PC-9 (cell line): ENCODE measurements around the gene PAXX. TPM values are rescaled to one million over a fixed set of nuclear protein-coding genes. Genes with fewer than 3 reads are reported as not detected.

Source experiments
- BruUV-seq: library from RNA; stranded (reverse); fragments of 400-500 nt; replicated peaks from 2 replicates; lab custom pipeline; 2021; lab: Mats Ljungman, UMichigan
- CTCF ChIA-PET: fragments of 300-600 bp; sonication (Branson Sonifier 250); formaldehyde crosslinking; loops from one replicate; lab custom pipeline; 2022; ENCODE audit warnings: antibody characterized with exemption; lab: Charles Lee
- POLR2A ChIA-PET: fragments of 300-600 bp; sonication (Branson Sonifier 250); formaldehyde crosslinking; loops from one replicate; lab custom pipeline; 2022; ENCODE audit warnings: antibody characterized with exemption; ENCODE audit not compliant: unreplicated experiment; lab: Charles Lee
- DNase-seq, 2 experiments: peaks; one replicate each; pipeline versions ENCODE4 v3.0.0 to v3.0.0-alpha.2; 2015 to 2022; ENCODE audit warnings: mixed read lengths in 1 of 2
- H2AFZ ChIP-seq: fragments of 200-600 bp; sonication (generic); 2 replicates; pipeline ENCODE4 v1.8.1; 2017; ENCODE audit warnings: antibody characterized with exemption
- H3F3A ChIP-seq: fragments of 200-600 bp; sonication (generic); 2 replicates; pipeline ENCODE4 v1.8.1; 2017; ENCODE audit warnings: antibody characterized with exemption, mild to moderate bottlenecking, low read depth; ENCODE audit not compliant: insufficient read depth
- H3K27ac ChIP-seq: fragments of 200-600 bp; sonication (generic); 2 replicates; pipeline ENCODE4 v1.6.1; 2016; ENCODE audit warnings: mixed run types
- H3K27me3 ChIP-seq: fragments of 200-600 bp; sonication (generic); 2 replicates; pipeline ENCODE4 v1.6.1; 2016; ENCODE audit warnings: low read depth, mixed run types; ENCODE audit not compliant: insufficient read depth
- H3K36me3 ChIP-seq: fragments of 200-600 bp; sonication (generic); 2 replicates; pipeline ENCODE4 v1.6.1; 2016; ENCODE audit warnings: low read depth, mixed run types
- H3K4me1 ChIP-seq: fragments of 200-600 bp; sonication (generic); replicated peaks from 2 replicates; pipeline ENCODE4 v1.6.1; 2016; ENCODE audit warnings: mixed run types; ENCODE audit not compliant: insufficient read depth
- H3K4me2 ChIP-seq: fragments of 200-600 bp; sonication (generic); 2 replicates; pipeline ENCODE4 v1.6.1; 2017; ENCODE audit warnings: mixed run types
- H3K4me3 ChIP-seq: fragments of 200-600 bp; sonication (generic); 2 replicates; pipeline ENCODE4 v1.6.1; 2016; ENCODE audit warnings: mixed run types
- H3K79me2 ChIP-seq: fragments of 200-600 bp; sonication (generic); 2 replicates; pipeline ENCODE4 v1.6.1; 2017; ENCODE audit warnings: low read depth, mixed run types
- H3K9me2 ChIP-seq: fragments of 200-600 bp; sonication (generic); 2 replicates; pipeline ENCODE4 v1.8.1; 2017; ENCODE audit warnings: mild to moderate bottlenecking; ENCODE audit not compliant: insufficient read depth
- H3K9me3 ChIP-seq: fragments of 200-600 bp; sonication (generic); 2 replicates; pipeline ENCODE4 v1.8.1; 2016; ENCODE audit warnings: low read depth; ENCODE audit not compliant: insufficient read depth
- H4K20me1 ChIP-seq: fragments of 200-600 bp; sonication (generic); 2 replicates; pipeline ENCODE4 v1.8.1; 2017; ENCODE audit not compliant: insufficient read depth
- CTCF ChIP-seq: fragments of 200-600 bp; sonication (generic); conservative IDR thresholded peaks from 2 replicates; pipeline ENCODE4 v1.6.1; 2017; ENCODE audit warnings: mixed run types, antibody characterized with exemption, mild to moderate bottlenecking, moderate library complexity
- EZH2 ChIP-seq: fragments of 200-600 bp; sonication (generic); IDR thresholded peaks from 2 replicates; pipeline ENCODE4 v1.8.0; 2017; ENCODE audit warnings: antibody characterized with exemption, low read depth
- intact Hi-C: fragments of 100-400 bp; cut with micrococcal nuclease; formaldehyde crosslinking; loops from one replicate; pipeline ENCODE4 v1.10.0; 2022; ENCODE audit not compliant: unreplicated experiment
- total RNA-seq: library from RNA; stranded (reverse); gene quantifications from 2 replicates; pipeline ENCODE4 v1.2.3, GENCODE V29; 2021

Gene PAXX
- total RNA-seq, 1 experiment from 2014 or later, result 54.9 TPM

GRCh38 chr9:136955202-136955942, 36.9 kb upstream of the PAXX start:
- intact Hi-C loops, result no loop called here
- H3K79me2 ChIP-seq, result no peaks in the 10 kb centered on the region
- H3K36me3 ChIP-seq, result no peaks in the 10 kb centered on the region
- BruUV-seq, result no TSS peak
- no peaks in the 10 kb centered on the region for H4K20me1 ChIP-seq
- no peak overlapping the region for H3K4me2 ChIP-seq
- TF ChIP-seq EZH2 (no peak), CTCF (no peak)
- peaks cover 3% of the 10 kb centered on the region; the same call in 1 of the 2 replicates for H3F3A ChIP-seq
- ChIA-PET POLR2A (no interaction called here), CTCF (interaction anchor here (0.5 kb wide), 1 partner anchor 83 kb away, joined by 4 read pairs; no protein-coding TSS in a partner anchor)
- no peaks in the 10 kb centered on the region for H3K9me2 ChIP-seq
- peaks cover 4% of the 10 kb centered on the region; the same call in 1 of the 2 replicates for H3K4me1 ChIP-seq
- no peak overlapping the region for H2AFZ ChIP-seq
- no peak overlapping the region for H3K4me3 ChIP-seq
- H3K9me3 ChIP-seq, result no peaks in the 10 kb centered on the region
- H3K27ac ChIP-seq, result no peak overlapping the region
- no peaks in the 10 kb centered on the region for H3K27me3 ChIP-seq
- DNase-seq, result no peak

- Histone ChIP-seq H2AFZ (no peak overlapping the region), H3K9me2 (no peaks in the 10 kb centered on the region), H3K27me3 (no peaks in the 10 kb centered on the region), H3K9me3 (no peaks in the 10 kb centered on the region), H3F3A (no peaks in the 10 kb centered on the region), H3K36me3 (no peaks in the 10 kb centered on the region), H3K79me2 (no peaks in the 10 kb centered on the region), H3K4me2 (no peak overlapping the region), H4K20me1 (no peaks in the 10 kb centered on the region), H3K4me1 (no peaks in the 10 kb centered on the region), H3K4me3 (no peak overlapping the region), H3K27ac (no peak overlapping the region)
- ChIA-PET CTCF (no interaction called here), POLR2A (no interaction called here)
- BruUV-seq, result no TSS peak
- TF ChIP-seq CTCF, result no peak
- TF ChIP-seq EZH2, result no peak
- no peak for DNase-seq
- intact Hi-C loops, result no loop called here
These were observed 36.3 kb upstream of the PAXX start for GRCh38 chr9:136955943-136956335.

GRCh38 chr9:136956604-136957003, 35.6 kb upstream of the PAXX start:
- Histone ChIP-seq H3K4me2 (no peak overlapping the region), H3F3A (no peaks in the 10 kb centered on the region), H3K27ac (no peak overlapping the region), H3K9me3 (no peaks in the 10 kb centered on the region), H3K4me1 (no peaks in the 10 kb centered on the region), H4K20me1 (no peaks in the 10 kb centered on the region), H3K4me3 (no peak overlapping the region), H2AFZ (no peak overlapping the region), H3K27me3 (no peaks in the 10 kb centered on the region), H3K9me2 (no peaks in the 10 kb centered on the region), H3K36me3 (no peaks in the 10 kb centered on the region), H3K79me2 (no peaks in the 10 kb centered on the region)
- BruUV-seq, result no TSS peak
- no peak for TF ChIP-seq EZH2
- TF ChIP-seq CTCF, result no peak
- CTCF ChIA-PET, result no interaction called here
- POLR2A ChIA-PET, result no interaction called here
- intact Hi-C loops, result no loop called here
- no peak for DNase-seq
